GM19238 (cell line): Measurements from ENCODE around the gene AKAP6.

Experiments
- DNase-seq: peaks from one replicate; pipeline ENCODE4 v3.0.0; 2011; ENCODE audit warnings: low spot score; ENCODE audit not compliant: insufficient read length

Gene AKAP6

DNA sequence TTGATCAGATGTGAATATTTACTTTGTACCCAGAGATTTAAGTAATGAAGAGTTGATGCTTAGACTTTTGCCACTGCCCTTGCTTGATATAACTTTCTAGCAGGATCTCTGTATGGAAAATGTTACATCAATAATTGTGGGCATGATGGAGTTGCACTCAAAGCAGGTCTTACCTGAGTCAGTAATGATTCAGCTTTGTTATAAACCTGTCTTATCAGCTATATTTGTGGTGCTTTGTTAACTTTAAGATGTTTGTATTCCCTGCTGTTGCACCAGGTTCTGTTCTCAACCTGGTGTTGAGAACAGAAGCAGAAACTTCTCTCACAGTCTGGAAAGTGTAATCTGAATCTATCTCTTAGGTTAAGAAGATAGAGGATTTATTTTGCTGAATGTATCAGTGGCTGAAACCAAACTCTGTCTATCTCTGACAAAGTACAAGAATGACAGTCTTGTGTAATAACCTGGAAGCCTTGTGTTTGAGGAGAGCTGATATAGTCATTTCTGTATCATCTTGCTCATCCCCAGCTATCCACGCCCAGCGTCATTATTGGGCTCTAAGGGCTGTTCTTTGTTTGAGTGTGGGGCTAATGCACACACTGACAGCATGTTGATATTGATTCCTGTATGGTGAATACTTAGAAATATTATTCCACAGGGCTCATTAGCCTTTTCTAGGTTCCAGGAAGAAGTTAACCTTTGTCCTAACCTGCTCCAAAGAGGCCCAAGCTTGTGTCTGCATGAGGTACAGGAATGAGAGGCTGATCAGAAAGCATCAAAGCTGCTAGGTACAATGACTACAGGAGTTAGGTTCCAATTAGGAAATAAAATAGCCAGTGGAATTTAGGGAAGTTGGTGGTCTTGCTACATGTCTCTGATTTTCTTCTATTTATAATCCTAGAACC lies 3.6 kb downstream of the AKAP6 start:
- no peak for DNase-seq

DNA sequence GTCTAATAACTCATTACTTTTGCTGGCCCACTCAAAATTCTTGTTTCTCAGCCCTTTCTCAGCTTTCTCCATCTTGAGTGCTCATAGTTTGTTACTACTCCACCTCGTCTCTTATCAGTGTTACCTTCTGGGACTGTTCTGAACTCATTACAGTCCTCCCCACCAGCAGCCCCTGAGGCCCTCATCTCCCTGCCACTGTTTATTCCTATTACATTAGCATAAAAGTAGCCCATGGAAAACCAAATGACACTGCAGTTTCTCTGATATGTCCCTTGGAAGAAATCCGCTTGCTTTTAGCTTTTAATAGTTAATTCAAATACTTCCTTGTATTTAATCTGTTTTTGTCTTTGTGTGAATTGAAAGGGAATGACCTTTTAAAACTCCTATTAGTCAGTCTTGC lies 7.6 kb downstream of the AKAP6 start:
- no peak for DNase-seq

DNA sequence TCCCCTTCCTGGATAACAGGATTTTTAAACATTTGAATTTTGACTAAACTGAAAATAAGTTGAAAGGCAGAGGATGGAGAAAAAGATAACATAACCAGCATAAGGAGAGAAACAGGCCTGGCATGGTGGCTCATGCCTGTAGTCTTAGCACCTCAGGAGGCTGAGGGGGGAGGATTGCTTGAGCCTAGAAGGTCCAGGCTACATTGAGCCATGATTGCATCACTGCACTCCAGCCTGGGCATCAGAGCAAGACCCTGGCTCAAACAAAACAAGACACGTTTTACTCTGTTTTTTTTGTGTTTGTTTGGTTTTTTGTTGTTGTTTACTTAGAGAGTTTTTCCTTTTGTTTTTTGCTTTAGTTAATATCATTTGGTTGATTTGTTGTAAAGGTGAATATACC lies 8.7 kb downstream of the AKAP6 start:
- DNase-seq = no peak

DNA sequence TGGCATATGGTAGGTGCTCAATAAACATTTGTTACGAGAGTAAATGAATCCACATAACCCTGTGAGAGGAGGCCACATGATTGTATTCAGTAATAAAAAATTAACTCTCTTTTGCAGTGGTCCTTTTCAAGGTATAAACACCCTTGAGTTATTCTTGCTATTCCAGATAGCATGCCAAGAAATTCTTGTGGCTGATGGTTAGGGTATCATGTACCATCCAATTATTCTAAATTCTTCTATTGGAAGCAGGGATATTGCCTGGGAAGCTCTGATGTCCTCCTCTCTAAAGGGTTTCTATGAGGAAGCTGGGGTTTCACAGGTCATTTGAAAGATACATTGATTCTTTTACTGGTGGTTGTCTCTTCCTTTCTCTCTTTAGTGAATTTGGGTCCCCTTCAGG lies 10.1 kb downstream of the AKAP6 start:
- DNase-seq = no peak

DNA sequence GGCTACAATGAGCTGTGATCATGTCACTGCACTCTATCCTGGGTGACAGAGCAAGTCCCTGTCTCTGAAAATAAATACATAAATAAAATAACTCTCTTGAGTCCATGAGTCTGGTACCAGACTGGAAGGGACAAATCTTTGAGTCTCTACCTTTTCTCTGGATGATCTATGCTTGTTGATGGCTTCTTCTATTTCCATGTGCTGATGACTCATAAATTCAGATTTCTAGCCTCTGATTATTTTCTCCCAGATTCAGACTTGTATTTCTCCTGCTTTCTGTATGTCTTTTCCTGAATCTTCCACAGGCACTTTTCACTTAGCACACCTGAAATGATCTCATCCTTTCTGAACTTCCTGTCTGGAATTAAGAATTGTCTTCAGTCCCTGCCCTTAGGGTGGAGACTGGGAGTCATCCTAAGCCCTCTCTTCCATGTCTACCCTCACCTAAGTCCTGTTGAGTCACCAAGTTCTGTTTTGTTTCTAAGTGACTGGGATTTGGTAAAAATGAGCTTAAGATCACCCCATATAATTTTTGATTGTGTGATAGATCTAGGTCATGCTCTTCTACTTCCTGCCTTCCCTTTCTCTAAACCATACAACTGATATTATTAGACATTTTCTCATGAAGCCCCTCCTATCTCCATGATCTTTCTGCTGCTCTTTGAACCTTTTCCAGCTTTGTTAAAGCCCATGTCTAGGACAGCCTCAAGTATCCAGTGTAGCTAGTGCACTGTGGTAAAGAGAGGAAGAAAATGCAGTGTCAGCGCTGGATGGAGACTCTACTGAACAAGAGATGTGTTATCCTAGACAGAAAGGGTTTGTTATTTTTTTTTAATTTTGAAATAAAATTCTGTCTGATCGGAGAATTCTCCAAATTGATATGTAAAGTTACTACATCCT lies 13.1 kb downstream of the AKAP6 start:
- DNase-seq = no peak

DNA sequence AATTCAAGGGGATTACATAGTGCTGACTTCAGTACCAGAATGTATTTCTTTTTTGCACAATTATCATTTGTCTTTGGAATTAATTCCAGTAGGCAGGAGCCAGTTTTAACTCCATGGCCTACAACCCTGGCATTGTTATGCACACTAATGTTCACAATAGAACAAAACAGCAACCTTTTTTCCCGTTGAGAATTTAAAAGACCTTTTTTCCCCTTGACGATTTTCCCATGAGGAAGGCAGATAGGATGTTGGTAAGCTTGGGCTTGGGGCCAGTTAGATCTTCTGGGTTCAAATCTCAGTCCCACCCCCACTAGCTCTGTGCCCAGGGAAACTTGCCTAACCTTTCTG lies 13.7 kb downstream of the AKAP6 start:
- no peak for DNase-seq

DNA sequence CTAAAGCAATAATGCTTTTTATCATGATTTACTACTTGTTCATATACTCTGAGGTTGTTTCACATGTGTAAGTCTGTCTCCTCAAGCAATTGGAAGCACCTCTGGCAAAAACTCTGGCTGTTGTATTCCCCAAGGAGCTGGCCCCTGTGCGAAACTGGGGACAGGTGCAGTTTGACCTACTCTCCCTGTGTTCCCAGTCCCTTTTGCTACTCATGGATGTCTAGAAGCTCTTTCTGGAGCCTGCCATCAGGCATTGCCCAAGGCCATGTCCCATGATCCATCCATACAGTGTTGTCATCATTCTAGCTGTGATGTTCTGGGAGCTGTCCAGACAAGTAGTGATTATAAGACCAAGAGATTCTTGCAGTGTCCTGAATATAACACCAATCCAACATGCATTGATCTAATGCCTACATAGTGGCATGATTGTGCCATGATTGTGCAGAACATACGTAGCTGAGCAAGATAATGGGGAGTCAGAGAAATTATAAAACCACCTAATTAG lies 14.9 kb downstream of the AKAP6 start:
- DNase-seq = no peak

DNA sequence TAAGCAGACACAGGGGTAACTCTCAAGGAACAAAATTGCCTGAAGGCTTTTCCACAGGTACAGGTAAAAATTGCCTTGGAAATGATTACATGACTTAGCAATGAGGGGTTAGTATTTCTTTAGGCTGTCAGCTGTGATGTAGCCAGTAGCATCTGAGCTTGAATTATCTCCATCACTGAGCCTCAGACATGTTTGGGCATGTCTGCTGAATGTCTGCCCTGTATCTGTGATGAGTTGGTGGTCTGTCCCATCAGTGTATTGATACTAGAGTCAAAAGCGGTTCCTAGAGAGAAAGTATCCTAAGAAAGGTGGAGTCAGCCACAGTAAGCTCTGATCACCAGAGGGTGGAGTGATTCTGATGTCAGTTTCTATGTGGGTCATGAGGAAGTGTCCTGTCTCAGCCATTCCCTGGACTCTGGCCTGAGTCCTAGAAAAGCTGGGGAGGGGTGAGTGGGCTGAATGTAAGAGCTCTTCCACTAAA lies 16.3 kb downstream of the AKAP6 start:
- DNase-seq = no peak

DNA sequence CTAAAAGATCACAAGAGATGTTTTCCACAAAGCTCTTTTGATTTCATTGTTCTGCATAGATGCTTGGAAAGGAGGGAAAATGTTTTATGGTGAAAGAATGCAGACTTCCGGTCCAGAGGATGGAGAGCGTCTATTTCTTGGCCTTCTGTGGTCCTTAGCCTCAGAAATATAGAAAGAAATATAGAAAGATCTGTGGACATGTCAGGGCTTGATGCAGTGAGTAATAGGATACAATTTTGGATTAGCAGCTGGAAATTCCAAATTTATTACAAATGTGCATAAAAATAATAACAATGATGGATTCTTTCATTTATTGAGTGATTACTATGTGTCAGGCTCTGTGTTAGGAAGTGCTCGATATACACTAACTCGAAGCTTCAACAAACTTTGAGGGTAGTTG lies 20.2 kb downstream of the AKAP6 start:
- DNase-seq = no peak

DNA sequence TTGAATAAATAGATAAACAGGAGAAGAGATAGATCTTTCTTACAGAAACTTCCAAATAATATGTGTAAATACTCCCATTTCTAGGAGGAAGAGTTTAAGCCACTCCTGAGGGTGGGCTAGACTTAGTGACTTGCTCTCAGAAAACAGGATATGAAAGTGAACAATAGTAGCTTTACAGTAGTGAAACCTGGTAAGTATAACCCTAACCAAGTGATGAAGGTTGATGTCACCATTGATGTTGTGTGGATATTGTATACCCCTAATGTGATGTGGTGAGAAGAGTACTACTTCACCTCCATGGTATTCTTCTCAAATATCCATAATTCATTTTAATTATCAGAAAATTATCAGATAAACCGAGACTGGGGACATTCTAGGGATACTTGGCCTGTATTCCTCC lies 20.9 kb downstream of the AKAP6 start:
- DNase-seq = no peak

DNA sequence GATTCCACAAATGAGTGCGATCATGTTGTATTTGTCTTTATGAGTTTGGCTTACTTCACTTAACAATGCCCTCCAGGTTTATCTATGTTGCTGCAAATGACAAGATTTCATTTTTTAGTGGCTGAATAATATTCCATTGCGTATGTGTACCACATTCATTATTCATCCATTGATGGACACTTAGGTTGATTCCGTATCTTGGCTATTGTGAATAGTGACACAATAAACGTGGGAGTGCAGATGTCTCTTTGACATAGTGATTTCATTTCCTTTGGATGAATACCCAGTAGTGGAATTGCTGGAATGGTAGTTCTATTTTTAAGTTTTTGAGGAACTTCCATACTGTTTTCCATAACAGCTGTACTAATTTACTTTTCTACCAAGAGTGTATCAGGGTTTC lies 23.5 kb downstream of the AKAP6 start:
- no peak for DNase-seq

DNA sequence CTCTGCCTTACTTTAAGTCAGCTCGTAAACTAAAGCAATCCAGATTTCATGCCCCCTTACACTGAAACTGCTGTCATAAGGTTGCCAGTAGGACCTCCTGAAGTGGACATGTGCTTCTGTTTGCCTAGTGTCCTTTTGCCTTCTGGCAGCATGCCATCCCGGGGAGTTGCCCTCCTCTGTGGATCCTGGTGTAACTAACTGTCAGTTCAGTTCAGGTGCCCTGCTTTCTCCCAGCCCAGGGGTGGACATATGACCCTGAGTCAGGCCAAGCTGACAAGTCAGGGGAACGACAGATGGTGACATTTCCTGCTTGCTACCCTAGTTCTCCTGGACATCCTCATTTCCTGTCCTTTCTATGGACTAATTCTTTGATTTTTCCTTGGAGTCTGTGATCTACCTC lies 25.6 kb downstream of the AKAP6 start:
- no peak for DNase-seq

DNA sequence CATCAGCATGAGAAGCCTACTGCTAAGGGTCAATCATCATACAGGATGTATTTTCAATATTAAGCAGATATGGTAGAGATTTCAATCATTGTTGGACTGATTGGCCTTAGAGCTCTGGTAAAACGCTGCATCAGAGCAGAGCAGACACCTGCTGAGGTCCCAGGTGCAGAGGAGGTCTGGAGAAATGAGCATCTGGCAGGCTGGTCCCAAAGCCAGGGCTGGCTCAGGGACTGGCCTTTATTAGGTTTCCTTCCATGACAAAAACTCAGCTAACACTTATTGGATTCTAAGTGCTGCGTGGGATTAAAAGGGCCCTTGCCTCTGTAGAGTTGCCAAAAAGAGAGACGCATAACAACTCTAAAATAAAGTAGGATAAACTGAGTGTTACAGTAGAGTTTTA lies 29.7 kb downstream of the AKAP6 start:
- no peak for DNase-seq

DNA sequence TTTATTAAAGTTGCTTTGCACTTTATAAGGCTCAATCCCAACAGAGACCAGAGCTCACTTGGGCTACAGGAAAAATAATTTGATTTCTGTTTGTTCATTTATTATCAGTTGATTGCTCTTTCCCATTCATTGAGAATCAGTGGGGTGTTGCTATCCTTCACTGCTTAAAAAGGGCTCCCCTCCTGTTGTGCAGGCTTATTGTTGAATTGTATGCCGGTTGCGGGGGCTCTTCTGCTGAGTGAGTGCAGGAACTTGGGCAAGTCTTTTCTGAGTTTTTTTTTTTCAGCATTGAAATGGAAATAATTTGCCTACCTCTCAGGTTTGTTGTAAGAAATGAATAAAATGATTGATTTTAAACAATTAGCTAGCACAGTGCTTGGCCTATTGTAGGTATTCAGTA lies 32.6 kb downstream of the AKAP6 start:
- DNase-seq = no peak

DNA sequence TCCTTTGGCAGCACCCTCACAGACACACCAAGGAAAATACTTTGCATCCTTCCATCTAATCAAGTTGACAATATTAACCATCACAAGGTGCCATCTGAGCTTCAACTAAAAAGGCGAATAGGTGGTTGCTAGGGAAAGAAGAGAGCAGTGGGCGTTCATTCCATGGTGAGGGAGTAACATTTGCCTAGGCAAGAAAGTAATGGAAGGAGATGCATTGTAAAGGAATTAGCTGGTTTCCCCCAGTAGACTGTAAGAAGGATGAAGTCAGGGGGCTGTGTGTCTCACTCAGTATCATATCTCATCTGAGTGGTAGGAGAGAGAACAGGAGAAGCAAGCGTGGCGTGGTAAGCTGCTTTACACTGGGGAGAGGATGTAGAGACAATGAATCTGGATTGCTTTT lies 34.7 kb downstream of the AKAP6 start:
- DNase-seq = no peak

DNA sequence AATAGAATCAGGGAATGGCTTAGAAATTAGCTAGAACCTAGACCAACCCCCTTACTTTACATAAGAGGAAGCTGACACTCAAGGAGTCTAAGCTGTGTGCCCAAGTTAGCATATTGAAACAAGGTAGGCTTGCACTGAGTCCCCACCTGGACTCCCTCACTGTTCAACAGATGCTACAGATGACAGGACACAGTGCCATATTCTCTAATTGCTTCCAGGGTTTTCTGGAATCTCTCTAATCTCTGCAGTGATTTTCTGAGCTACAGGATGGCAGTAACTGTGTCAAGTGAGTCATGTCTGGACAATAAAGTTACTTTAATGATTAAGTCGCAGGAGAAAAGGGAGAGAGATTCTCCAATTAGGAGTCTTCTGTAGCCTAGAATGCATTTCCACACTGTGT lies 35.8 kb downstream of the AKAP6 start:
- no peak for DNase-seq

DNA sequence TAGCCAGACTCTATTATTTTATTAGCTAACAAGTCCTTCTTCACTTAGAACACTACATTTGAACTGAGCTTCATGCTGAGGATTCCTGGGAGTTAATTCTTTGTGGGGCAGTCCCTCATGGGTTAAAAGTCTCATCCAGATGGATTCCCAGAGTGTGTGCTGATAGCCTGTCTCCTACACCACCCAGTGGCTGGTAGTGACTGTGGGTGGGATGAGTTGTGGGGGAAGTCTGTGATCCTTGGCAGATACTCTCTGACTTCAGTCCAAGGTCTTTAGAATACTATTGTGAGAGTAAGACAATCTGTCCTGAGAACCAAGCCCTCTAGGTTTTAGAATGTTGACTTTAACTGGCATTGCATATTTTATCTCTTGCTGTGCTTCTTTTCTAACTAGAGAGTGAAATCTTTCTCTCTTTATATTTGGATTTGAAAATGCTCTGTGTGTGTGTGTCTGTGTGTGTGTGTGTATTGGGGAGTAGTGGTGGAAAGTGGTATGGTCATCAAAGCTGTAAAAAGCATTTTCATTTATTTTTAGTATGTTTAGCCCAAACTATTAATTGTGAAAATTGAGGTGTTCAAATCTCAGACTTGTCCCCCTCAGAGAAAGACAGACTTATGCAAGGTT lies 37.3 kb downstream of the AKAP6 start:
- no peak for DNase-seq

DNA sequence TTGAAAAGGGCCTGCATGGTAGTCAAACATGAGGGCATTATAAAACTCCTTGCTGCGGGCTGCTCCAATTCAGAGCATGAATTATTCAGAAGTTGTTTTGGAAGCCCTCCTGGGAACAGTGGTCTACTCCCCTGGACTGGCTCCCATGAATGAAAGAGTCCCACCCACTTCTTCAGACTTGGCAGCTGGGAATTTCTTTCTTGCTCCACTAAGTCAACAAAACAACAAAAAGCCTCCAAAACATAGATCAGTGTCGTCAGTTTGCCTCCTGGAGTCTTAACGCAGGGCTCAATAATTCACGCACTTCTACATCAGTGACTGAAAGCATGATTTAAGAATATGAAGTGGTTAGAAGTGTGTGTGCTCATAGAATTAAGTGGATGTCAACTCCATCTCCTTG lies 37.9 kb downstream of the AKAP6 start:
- no peak for DNase-seq

DNA sequence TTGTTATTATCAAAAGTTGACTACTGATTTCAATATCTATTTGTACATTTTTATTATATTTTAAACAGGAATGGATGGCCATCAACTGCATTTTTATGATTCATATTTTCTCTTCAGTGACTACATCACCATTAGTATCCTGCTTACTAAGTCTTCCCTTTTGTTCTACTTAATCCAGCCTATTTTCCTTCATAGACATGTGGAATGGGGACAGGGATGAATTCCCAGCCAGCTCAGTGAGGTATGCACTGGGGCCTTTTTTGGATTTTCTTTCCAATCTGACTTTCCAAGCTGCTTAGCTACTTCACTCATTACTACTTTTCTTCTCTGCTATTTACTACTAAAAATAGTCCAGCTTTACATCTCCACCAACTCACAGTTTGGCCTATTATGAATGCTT lies 38.4 kb downstream of the AKAP6 start:
- no peak for DNase-seq

DNA sequence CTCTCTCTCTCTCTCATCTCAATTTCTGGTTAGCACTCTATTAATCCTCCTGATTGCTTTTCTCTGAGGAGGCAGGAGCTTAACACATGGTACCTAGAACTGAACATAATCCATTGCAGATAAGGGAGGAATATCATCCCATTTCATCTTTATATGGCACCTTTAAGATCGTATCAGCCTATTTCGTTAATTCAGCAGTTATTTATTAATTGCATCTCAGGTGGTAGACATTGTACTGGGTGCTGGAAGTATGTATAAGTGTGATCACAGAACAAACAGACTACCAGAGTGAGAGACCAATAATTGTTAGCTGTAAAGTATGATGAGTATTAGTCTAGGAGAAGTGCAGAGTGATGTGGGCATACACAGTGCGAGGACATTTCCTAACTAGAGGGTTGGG lies 39.0 kb downstream of the AKAP6 start:
- DNase-seq = no peak

DNA sequence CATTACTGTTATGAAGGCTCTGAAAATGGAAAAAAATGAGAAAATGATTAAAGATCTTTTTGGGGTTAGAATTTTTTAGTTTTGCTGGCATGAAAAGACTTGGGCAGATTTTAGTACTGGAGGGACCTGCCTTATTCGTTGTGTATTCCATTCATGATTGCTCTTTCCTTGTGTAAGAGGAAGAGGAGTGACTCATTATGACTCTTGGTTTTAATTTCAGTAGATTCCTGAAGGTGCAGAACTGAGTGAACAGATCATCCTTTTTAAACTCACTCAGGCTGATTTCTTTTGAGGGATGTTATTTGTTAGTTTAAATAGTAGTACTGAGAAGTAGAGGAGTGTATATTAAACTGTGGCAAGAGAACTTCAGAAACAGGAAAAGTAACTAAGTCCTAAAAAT lies 41.6 kb downstream of the AKAP6 start:
- DNase-seq = no peak

DNA sequence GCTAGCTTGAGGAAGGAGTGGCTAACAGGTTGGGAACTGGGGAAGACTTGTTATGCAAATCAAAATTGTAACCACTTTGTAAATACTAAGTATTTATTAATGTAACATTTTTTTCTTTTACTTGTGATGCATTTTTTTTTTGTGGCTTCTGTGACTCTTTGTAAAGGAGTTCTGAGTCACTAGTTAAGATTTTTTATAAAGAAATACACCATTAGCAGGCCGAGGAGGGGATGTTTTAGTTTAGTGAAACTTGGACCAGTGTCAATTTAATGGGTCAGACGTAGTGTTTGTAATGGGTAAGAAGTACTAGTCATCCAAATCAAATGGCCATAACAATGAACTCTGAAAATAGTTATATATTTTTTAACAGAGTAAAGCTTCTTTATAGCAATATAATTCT lies 43.1 kb downstream of the AKAP6 start:
- no peak for DNase-seq
